ENCODE results near the gene LY6G6C.

LY6G6C gene

GRCh38 chr6:31758281-31758680, 36.7 kb upstream of the LY6G6C start:
- no peak for TF ChIP-seq ZFX (IDR thresholded peaks at IDR 0.05)
- no peak overlapping the region for H3K27ac ChIP-seq

- no peak for TF ChIP-seq ZFX (IDR thresholded peaks at IDR 0.05)
- no peak for TF ChIP-seq CTCF (conservative IDR thresholded peaks at IDR 0.05)
- H3K27ac ChIP-seq: no peak overlapping the region
These were observed 31.3 kb upstream of the LY6G6C start for GRCh38 chr6:31752739-31753319.

GRCh38 chr6:31750411-31751022, 29.0 kb upstream of the LY6G6C start:
- no peak for TF ChIP-seq ZFX (IDR thresholded peaks at IDR 0.05)
- TF ChIP-seq CTCF (conservative IDR thresholded peaks at IDR 0.05): no peak
- H3K27ac ChIP-seq: no peak overlapping the region

GRCh38 chr6:31749301-31750036, 27.9 kb upstream of the LY6G6C start:
- no peak for TF ChIP-seq ZFX (IDR thresholded peaks at IDR 0.05)
- TF ChIP-seq CTCF (conservative IDR thresholded peaks at IDR 0.05): no peak

GRCh38 chr6:31744422-31744821, 22.9 kb upstream of the LY6G6C start:
- TF ChIP-seq CTCF (conservative IDR thresholded peaks at IDR 0.05) (no peak), ZFX (IDR thresholded peaks at IDR 0.05) (no peak)
- H3K27ac ChIP-seq: no peak overlapping the region

More at GRCh38 chr6:31749301-31750036, 27.9 kb upstream of the LY6G6C start:
- H3K27ac ChIP-seq: no peak overlapping the region

GRCh38 chr6:31742894-31743293, 21.3 kb upstream of the LY6G6C start:
- H3K27ac ChIP-seq: no peak overlapping the region
- TF ChIP-seq CTCF (conservative IDR thresholded peaks at IDR 0.05): no peak
- TF ChIP-seq ZFX (IDR thresholded peaks at IDR 0.05): no peak

- no peak for TF ChIP-seq CTCF (conservative IDR thresholded peaks at IDR 0.05)
- TF ChIP-seq ZFX (IDR thresholded peaks at IDR 0.05): no peak
- H3K27ac ChIP-seq: no peak overlapping the region
These were observed 20.3 kb upstream of the LY6G6C start for GRCh38 chr6:31741815-31742214.

Measured in C4-2B (cell line).